Parathyroid adenoma (tissue), 2 donors: ENCODE results near the gene LIMK2.

Source experiments
- H2AFZ ChIP-seq: fragments of 300-600 bp; sonication (generic); one replicate; pipeline ENCODE4 v1.7.0; 2017; ENCODE audit warnings: antibody characterized with exemption, mild to moderate bottlenecking
- H3K27ac ChIP-seq: fragments of 300-600 bp; sonication (generic); one replicate; pipeline ENCODE4 v1.7.0; 2017
- H3K27me3 ChIP-seq: fragments of 300-600 bp; sonication (generic); one replicate; pipeline ENCODE4 v1.7.0; 2017; ENCODE audit warnings: low read length; ENCODE audit not compliant: control insufficient read depth, insufficient read depth
- H3K36me3 ChIP-seq: fragments of 300-600 bp; sonication (generic); one replicate; pipeline ENCODE4 v1.7.0; 2017; ENCODE audit warnings: low read length; ENCODE audit not compliant: control insufficient read depth, insufficient read depth
- H3K4me1 ChIP-seq: fragments of 300-600 bp; sonication (generic); one replicate; pipeline ENCODE4 v1.7.0; 2017; ENCODE audit warnings: control low read depth
- H3K4me2 ChIP-seq: fragments of 300-600 bp; sonication (generic); one replicate; pipeline ENCODE4 v1.7.0; 2017; ENCODE audit warnings: low read length
- H3K4me3 ChIP-seq: fragments of 300-600 bp; sonication (generic); one replicate; pipeline ENCODE4 v1.7.0; 2017; ENCODE audit warnings: low read depth, low read length
- H3K79me2 ChIP-seq: fragments of 300-600 bp; sonication (generic); one replicate; pipeline ENCODE4 v1.7.0; 2017; ENCODE audit warnings: control low read depth
- H3K9ac ChIP-seq: fragments of 300-600 bp; sonication (generic); one replicate; pipeline ENCODE4 v1.7.0; 2017; ENCODE audit warnings: mild to moderate bottlenecking
- H3K9me3 ChIP-seq: fragments of 300-600 bp; sonication (generic); one replicate; pipeline ENCODE4 v1.7.0; 2017; ENCODE audit warnings: low read length; ENCODE audit not compliant: control insufficient read depth
- TF ChIP-seq, protein P1 (sequence below): fragments of 300-600 bp; sonication (generic); IDR thresholded peaks from one replicate; pipeline ENCODE4 v1.7.0; 2017; ENCODE audit warnings: antibody characterized with exemption, mild to moderate bottlenecking
- donor health status: primary hyperparathyroidism.

Gene LIMK2

DNA sequence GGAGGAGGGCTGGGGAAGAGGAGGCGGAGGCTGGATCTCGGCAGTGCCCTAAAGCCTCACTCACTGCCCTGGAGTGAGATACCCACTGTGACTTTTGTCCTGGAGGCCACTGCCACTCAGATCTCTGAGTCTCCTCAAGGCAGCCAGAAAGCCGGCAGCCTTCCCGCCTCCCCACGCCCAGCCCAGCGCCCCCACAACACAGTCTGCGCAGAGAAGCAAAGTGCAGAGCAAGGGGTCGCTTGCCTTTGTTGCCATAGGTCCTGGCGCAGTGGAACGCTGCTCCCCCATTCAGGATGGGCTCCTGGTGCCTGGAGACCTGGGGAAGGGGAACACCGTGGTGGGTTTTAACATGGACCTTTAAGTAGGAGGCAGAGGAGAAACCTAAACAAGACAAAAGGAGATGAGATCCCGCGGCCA is 116.5 kb downstream of the LIMK2 start:
- Histone ChIP-seq H3K36me3 (no peaks in the 10 kb centered on the region), H2AFZ (no peak overlapping the region)

DNA sequence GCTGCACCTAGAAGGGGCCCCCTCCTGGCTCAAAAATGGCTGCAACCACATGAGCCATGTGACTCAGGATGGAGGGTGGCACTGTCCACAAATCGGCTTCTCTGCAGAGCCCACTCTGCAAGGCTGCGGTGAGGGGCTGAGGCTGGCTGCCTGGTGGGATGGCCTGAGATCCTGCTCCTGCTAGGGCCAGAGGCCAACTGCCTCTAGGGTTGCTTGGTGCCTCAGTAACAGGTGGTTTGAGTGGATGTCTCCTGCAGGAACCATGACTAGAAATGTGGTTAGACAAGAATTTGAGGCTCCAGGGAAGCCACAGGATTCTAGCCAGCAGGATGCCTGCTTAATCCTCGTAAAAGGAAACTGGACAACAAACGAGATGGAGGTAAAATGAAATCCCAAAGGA is 116.9 kb downstream of the LIMK2 start:
- H3K9ac ChIP-seq: no peak overlapping the region
- no peaks in the 10 kb centered on the region for H3K27me3 ChIP-seq
- TF ChIP-seq, protein P1, sequence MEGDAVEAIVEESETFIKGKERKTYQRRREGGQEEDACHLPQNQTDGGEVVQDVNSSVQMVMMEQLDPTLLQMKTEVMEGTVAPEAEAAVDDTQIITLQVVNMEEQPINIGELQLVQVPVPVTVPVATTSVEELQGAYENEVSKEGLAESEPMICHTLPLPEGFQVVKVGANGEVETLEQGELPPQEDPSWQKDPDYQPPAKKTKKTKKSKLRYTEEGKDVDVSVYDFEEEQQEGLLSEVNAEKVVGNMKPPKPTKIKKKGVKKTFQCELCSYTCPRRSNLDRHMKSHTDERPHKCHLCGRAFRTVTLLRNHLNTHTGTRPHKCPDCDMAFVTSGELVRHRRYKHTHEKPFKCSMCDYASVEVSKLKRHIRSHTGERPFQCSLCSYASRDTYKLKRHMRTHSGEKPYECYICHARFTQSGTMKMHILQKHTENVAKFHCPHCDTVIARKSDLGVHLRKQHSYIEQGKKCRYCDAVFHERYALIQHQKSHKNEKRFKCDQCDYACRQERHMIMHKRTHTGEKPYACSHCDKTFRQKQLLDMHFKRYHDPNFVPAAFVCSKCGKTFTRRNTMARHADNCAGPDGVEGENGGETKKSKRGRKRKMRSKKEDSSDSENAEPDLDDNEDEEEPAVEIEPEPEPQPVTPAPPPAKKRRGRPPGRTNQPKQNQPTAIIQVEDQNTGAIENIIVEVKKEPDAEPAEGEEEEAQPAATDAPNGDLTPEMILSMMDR: no peak
- no peak overlapping the region for H3K4me3 ChIP-seq
- no peaks in the 10 kb centered on the region for H3K79me2 ChIP-seq
- H3K27ac ChIP-seq: no peak overlapping the region
- no peaks in the 10 kb centered on the region for H3K9me3 ChIP-seq
- H3K4me2 ChIP-seq: no peak overlapping the region
- no peaks in the 10 kb centered on the region for H3K36me3 ChIP-seq
- H3K4me1 ChIP-seq: no peaks in the 10 kb centered on the region
- no peak overlapping the region for H2AFZ ChIP-seq

More for the DNA sequence above, 116.5 kb downstream of the LIMK2 start:
- H3K4me3 ChIP-seq: no peak overlapping the region
- no peaks in the 10 kb centered on the region for H3K79me2 ChIP-seq
- H3K27ac ChIP-seq: no peak overlapping the region
- no peaks in the 10 kb centered on the region for H3K27me3 ChIP-seq
- H3K4me2 ChIP-seq: no peak overlapping the region
- H3K9me3 ChIP-seq: no peaks in the 10 kb centered on the region
- TF ChIP-seq, protein P1: no peak
- H3K9ac ChIP-seq: no peak overlapping the region
- no peaks in the 10 kb centered on the region for H3K4me1 ChIP-seq
